Esophagus muscularis mucosa (tissue), 4 donors: Measurements from ENCODE around the gene NDUFA3. TPM values are rescaled to one million over a fixed set of nuclear protein-coding genes. Genes with fewer than 3 reads are reported as not detected.

Experiments used
- DNase-seq: peaks from one replicate; pipeline ENCODE4 v3.0.0-alpha.2; 2017; ENCODE audit errors: extremely low spot score
- H3K27ac ChIP-seq, 4 donors: fragments of 200-600 bp; sonication (generic); replicated peaks in 1 of 4; 1 replicate in 3 of 4; 2 replicates in 1 of 4; pipeline ENCODE4 v1.5.1; 2016 to 2019; ENCODE audit warnings: mild to moderate bottlenecking in 1 of 4
- H3K27me3 ChIP-seq, 4 donors: fragments of 200-600 bp; sonication (generic); one replicate each; pipeline versions ENCODE4 v1.5.1 to v1.6.0; 2016 to 2019
- H3K36me3 ChIP-seq, 4 donors: fragments of 200-600 bp; sonication (generic); one replicate each; pipeline ENCODE4 v1.5.1; 2016 to 2019
- H3K4me1 ChIP-seq, 4 donors: fragments of 200-600 bp; sonication (generic); one replicate each; pipeline ENCODE4 v1.5.1; 2016 to 2019
- H3K4me3 ChIP-seq, 4 donors: fragments of 200-600 bp; sonication (generic); 1 replicate in 2 of 4; 2 replicates in 2 of 4; pipeline ENCODE4 v1.5.1; 2016 to 2019; ENCODE audit warnings: mild to moderate bottlenecking in 4 of 4, moderate library complexity in 1 of 4
- H3K9me3 ChIP-seq, 4 donors: fragments of 200-600 bp; sonication (generic); 1 replicate in 3 of 4; 2 replicates in 1 of 4; pipeline ENCODE4 v1.5.1; 2016 to 2019
- EP300 ChIP-seq: sonication (generic); formaldehyde crosslinking; IDR thresholded peaks from one replicate; pipeline ENCODE4 v1.6.1; 2017; ENCODE audit warnings: antibody characterized with exemption
- POLR2A ChIP-seq: fragments of 450-650 bp; IDR thresholded peaks from one replicate; pipeline ENCODE4 v1.6.1; 2017; ENCODE audit warnings: antibody characterized with exemption, moderate library complexity, mild to moderate bottlenecking, low read depth
- POLR2AphosphoS5 ChIP-seq, 2 donors: sonication (generic); formaldehyde crosslinking; IDR thresholded peaks; one replicate each; pipeline ENCODE4 v1.6.1; 2017; ENCODE audit warnings: antibody characterized with exemption in 2 of 2
- WGBS: methylation state at CpG from one replicate; pipeline ENCODE4 v1.1.5; 2018; 5-methylcytosine and 5-hydroxymethylcytosine counted together
- intact Hi-C: fragments of 100-400 bp; cut with DNase I; formaldehyde crosslinking; loops from one replicate; pipeline ENCODE4 v1.15.1; 2023
- total RNA-seq, 4 donors: library from RNA; depleted of rRNA; stranded (reverse); fragments of >200 nt; gene quantifications; one replicate each; pipeline versions ENCODE4 v1.1.0 to v1.2.1, GENCODE V29; 2016
- TF ChIP-seq, protein P1 (sequence below), 3 experiments: fragments of 200-600 bp in 2 of 3; fragments of 450-650 bp in 1 of 3; sonication (generic) in 2 of 3; IDR thresholded peaks; one replicate each; pipeline ENCODE4 v1.5.1; 2017 to 2019; ENCODE audit warnings: antibody characterized with exemption in 3 of 3, mild to moderate bottlenecking in 2 of 3, moderate library complexity in 1 of 3

NDUFA3 gene
- total RNA-seq, 4 donors from 2014 or later, result 9.1 to 50.9 (median 26.4) TPM

DNA sequence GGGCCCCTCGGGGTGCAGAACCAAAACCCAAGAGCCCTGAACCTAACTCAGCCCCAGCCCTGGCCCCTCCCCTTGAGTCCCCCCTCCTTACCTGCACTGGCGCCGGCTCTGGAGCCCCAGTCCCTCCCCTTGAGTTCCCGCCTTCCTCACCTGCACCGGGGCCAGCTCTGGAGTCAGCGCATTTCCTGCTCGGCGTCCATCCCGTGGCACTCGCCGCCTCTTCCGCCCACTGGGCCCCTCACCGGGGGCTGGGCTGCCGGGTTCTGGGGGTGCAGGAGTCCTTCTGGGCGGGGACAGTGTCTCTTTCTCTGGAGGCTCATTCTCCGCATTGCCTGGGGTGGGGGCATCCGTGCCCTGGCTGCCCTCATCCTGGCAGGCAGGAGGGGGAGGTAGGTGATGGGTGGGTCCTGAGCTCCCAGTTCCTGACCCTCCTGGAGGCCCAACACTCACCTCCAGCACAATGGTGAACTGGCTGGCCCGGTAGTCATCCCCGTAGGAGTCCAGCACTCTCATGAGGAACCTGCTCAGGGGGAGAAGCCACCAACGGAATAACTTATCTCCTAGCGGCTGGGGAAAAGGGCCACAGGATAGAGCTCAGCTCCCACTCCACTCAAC lies 5.3 kb downstream of the NDUFA3 start:
- intact Hi-C loops, result loop anchor here (10.0 kb wide), 1 partner anchor 233 kb away; no protein-coding TSS in a partner anchor
- 80% methylated on average over 15 of the region's 21 CpGs for WGBS
- TF ChIP-seq POLR2AphosphoS5 (IDR thresholded peaks at IDR 0.05) (no peak), EP300 (no peak), POLR2A (no peak)
- TF ChIP-seq, protein P1, sequence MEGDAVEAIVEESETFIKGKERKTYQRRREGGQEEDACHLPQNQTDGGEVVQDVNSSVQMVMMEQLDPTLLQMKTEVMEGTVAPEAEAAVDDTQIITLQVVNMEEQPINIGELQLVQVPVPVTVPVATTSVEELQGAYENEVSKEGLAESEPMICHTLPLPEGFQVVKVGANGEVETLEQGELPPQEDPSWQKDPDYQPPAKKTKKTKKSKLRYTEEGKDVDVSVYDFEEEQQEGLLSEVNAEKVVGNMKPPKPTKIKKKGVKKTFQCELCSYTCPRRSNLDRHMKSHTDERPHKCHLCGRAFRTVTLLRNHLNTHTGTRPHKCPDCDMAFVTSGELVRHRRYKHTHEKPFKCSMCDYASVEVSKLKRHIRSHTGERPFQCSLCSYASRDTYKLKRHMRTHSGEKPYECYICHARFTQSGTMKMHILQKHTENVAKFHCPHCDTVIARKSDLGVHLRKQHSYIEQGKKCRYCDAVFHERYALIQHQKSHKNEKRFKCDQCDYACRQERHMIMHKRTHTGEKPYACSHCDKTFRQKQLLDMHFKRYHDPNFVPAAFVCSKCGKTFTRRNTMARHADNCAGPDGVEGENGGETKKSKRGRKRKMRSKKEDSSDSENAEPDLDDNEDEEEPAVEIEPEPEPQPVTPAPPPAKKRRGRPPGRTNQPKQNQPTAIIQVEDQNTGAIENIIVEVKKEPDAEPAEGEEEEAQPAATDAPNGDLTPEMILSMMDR (IDR thresholded peaks at IDR 0.05), result no peak
- Histone ChIP-seq H3K4me1 (peaks cover 7 to 28% (median 18%) of the 10 kb centered on the region in 4 donors), H3K9me3 (no peaks in the 10 kb centered on the region), H3K27ac (no peak overlapping the region), H3K4me3 (no peak overlapping the region), H3K27me3 (no peaks in the 10 kb centered on the region), H3K36me3 (peaks cover 33 to 78% (median 64%) of the 10 kb centered on the region in 4 donors)
- DNase-seq, result no peak

DNA sequence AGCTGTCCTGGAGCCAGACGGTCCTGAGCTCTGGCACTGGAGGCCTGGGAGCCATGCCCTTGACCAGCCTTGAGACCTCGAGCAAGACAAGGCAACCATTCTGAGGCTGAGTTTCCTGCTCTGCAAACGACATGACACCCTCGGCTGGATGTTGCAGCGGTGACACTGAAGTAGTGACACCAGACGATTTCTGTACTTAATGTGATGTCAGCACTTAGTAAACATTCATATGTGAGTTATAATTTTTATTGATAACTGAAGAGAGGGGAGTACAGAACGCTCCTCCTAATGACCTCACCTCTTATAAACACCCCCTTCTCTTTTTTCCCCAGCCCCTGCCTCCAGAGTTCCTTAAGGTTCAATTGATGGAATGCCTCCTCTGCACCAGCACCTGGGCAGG lies 5.8 kb downstream of the NDUFA3 start:
- intact Hi-C loops, result loop anchor here (10.0 kb wide), 1 partner anchor 234 kb away; no protein-coding TSS in a partner anchor
- 73% methylated on average over 6 of the region's 7 CpGs for WGBS
- peaks cover 4 to 24% (median 15%) of the 10 kb centered on the region in 4 donors for H3K4me1 ChIP-seq

DNA sequence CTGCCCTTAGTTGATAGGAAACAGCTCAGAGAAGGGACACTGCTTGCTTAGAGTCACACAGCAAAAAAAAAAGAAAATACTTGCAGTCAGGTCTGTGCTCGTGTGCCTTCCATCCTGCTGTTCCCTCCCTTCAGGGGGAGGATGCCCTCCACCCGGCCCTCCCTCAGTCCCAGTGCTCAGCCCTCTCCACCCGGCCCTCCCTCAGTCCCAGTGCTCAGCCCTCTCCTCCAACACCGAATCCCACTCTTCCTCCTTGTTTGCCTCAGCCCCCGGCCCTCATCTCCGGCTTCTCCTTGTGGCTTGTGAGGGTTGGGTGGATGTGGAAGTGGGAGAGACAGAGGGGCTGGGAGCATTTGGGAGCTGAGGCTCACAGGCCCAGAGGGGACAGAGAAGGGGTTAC lies 7.0 kb downstream of the NDUFA3 start:
- H3K36me3 ChIP-seq, result peaks cover 33 to 73% (median 64%) of the 10 kb centered on the region in 4 donors
- DNase-seq, result no peak
- WGBS, result 77% methylated on average over 6 of the region's 6 CpGs

More for the DNA sequence above, 5.8 kb downstream of the NDUFA3 start:
- no peak overlapping the region for H3K4me3 ChIP-seq
- H3K27ac ChIP-seq, result no peak overlapping the region
- no peaks in the 10 kb centered on the region for H3K27me3 ChIP-seq
- no peaks in the 10 kb centered on the region for H3K9me3 ChIP-seq
- peaks cover 33 to 78% (median 64%) of the 10 kb centered on the region in 4 donors for H3K36me3 ChIP-seq
- TF ChIP-seq EP300 (no peak), POLR2A (no peak), POLR2AphosphoS5 (IDR thresholded peaks at IDR 0.05) (no peak)
- TF ChIP-seq, protein P1 (IDR thresholded peaks at IDR 0.05), result no peak
- DNase-seq, result no peak

GRCh38 chr19:54114340-54115108 lies 11.9 kb downstream of the NDUFA3 start:
- no peak for DNase-seq
- Histone ChIP-seq H3K27ac (peak overlapping the region; percentile 82 to 92 (median 88)), H3K4me1 (peaks cover 22 to 34% (median 32%) of the 10 kb centered on the region in 4 donors), H3K36me3 (peaks cover 11 to 45% (median 36%) of the 10 kb centered on the region in 4 donors), H3K4me3 (peak overlapping the region; percentile 75 to 79 (median 77)), H3K27me3 (no peaks in the 10 kb centered on the region), H3K9me3 (no peaks in the 10 kb centered on the region)
- WGBS, result 18% methylated on average over 25 of the region's 28 CpGs
- no peak for TF ChIP-seq POLR2AphosphoS5 (IDR thresholded peaks at IDR 0.05)
- TF ChIP-seq, protein P1 (IDR thresholded peaks at IDR 0.05), result no peak
- TF ChIP-seq POLR2A, result no peak
- TF ChIP-seq EP300, result no peak
- intact Hi-C loops, result no loop called here

More for the DNA sequence above, 7.0 kb downstream of the NDUFA3 start:
- no peak overlapping the region for H3K4me3 ChIP-seq
- no peak for TF ChIP-seq EP300
- TF ChIP-seq POLR2AphosphoS5 (IDR thresholded peaks at IDR 0.05), result no peak
- TF ChIP-seq, protein P1 (IDR thresholded peaks at IDR 0.05), result no peak
- TF ChIP-seq POLR2A, result no peak
- peaks cover 6 to 24% (median 16%) of the 10 kb centered on the region in 4 donors for H3K4me1 ChIP-seq
- H3K9me3 ChIP-seq, result no peaks in the 10 kb centered on the region
- intact Hi-C loops, result loop anchor here (10.0 kb wide), 1 partner anchor 235 kb away; no protein-coding TSS in a partner anchor
- H3K27ac ChIP-seq, result no peak overlapping the region
- H3K27me3 ChIP-seq, result no peaks in the 10 kb centered on the region
